PFSK-1 (cell line): ENCODE results near the gene GTF2H4.

ENCODE experiments used
- FOXP2 ChIP-seq: optimal IDR thresholded peaks from 2 replicates; pipeline ENCODE3; 2011; ENCODE audit warnings: borderline replicate concordance, control low read depth, inconsistent platforms; ENCODE audit not compliant: insufficient read depth; ENCODE audit errors: extremely low read length, extremely low read depth
- POLR2AphosphoS5 ChIP-seq: IDR thresholded peaks from 2 replicates; pipeline ENCODE4 v1.6.1; 2012; ENCODE audit warnings: low read depth, mild to moderate bottlenecking, control low read depth, low read length, moderate library complexity
- REST ChIP-seq, 2 experiments: IDR thresholded peaks; 2 replicates each; pipeline versions ENCODE4 v1.6.1 to v1.8.0; 2011 to 2012; ENCODE audit warnings: low read depth in 2 of 2, low read length in 2 of 2, control low read depth in 1 of 2, inconsistent platforms in 1 of 2, mild to moderate bottlenecking in 1 of 2, moderate library complexity in 1 of 2; ENCODE audit not compliant: insufficient read depth in 1 of 2
- SIN3A ChIP-seq: IDR thresholded peaks from 2 replicates; pipeline ENCODE4 v1.6.1; 2012; ENCODE audit warnings: mild to moderate bottlenecking, low read length, moderate library complexity, borderline replicate concordance; ENCODE audit not compliant: insufficient read depth
- TAF1 ChIP-seq: IDR thresholded peaks from 2 replicates; pipeline ENCODE4 v1.6.1; 2012; ENCODE audit warnings: low read length, control low read depth, borderline replicate concordance; ENCODE audit not compliant: insufficient read depth

- TF ChIP-seq REST (IDR thresholded peaks at IDR 0.05; ENCODE audit: insufficient read depth in 1 of 2, low read depth in 2 of 2, low read length in 2 of 2), result no peak
- TF ChIP-seq POLR2AphosphoS5, result no peak
- TF ChIP-seq TAF1, result no peak
- no peak for TF ChIP-seq SIN3A
- no peak for TF ChIP-seq FOXP2
Observed at GRCh38 chr6:30882759-30883684, 25.0 kb upstream of the GTF2H4 start.
